HepG2 (cell line): Measurements from ENCODE around the gene DHRS9. TPM values are rescaled to one million over a fixed set of nuclear protein-coding genes. Genes with fewer than 3 reads are reported as not detected.

ENCODE experiments used
- ATAC-seq: fragments of 200-7000 bp; cut with Tn5 transposase; 3 replicates; pipeline ENCODE4 v1.9.1; 2020; ENCODE audit warnings: mild to moderate bottlenecking, moderate library complexity
- BruUV-seq: library from RNA; stranded (reverse); fragments of 400-500 nt; replicated peaks from 2 replicates; lab custom pipeline; 2021; lab: Mats Ljungman, UMichigan
- CTCF ChIA-PET: fragments of 300-600 bp; formaldehyde crosslinking; extraction: SDS; loops from one replicate; lab custom pipeline; 2021; ENCODE audit warnings: low total read pairs, inconsistent platforms, low intra/inter-chr PET ratio; lab: Yijun Ruan, JAX
- POLR2A ChIA-PET: fragments of 350-600 bp; sonication (Branson Sonifier 250); formaldehyde crosslinking; loops from one replicate; lab custom pipeline; 2020; ENCODE audit warnings: antibody characterized with exemption, inconsistent platforms; lab: Yijun Ruan, JAX
- DNase-seq: peaks from one replicate; pipeline ENCODE4 v3.0.0-alpha.2; 2015; ENCODE audit warnings: low spot score
- FAIRE-seq: peaks from 3 replicates; lab custom pipeline; 2011; peaks lifted over from hg19 to GRCh38; lab: Jason Lieb, UNC
- H2AFZ ChIP-seq: one replicate; pipeline ENCODE4 v1.6.1; 2011; ENCODE audit warnings: low read length, inconsistent platforms
- H3K27ac ChIP-seq: fragments of 300-600 bp; 3 replicates; pipeline ENCODE4 v1.8.0; 2011; ENCODE audit warnings: mixed run types, mild to moderate bottlenecking, mixed read lengths, low read length, inconsistent platforms; ENCODE audit not compliant: insufficient read depth; ENCODE audit errors: extremely low read length
- H3K27me3 ChIP-seq, 2 experiments: fragments of 200-600 bp in 1 of 2; 2 replicates in 1 of 2; 3 replicates in 1 of 2; pipeline versions ENCODE4 v1.6.0 to v1.8.0; 2011; ENCODE audit warnings: low read length in 2 of 2, mild to moderate bottlenecking in 2 of 2, moderate library complexity in 2 of 2, inconsistent platforms in 1 of 2; ENCODE audit not compliant: insufficient read depth in 2 of 2, control insufficient read depth in 1 of 2
- H3K36me3 ChIP-seq, 2 experiments: fragments of 200-600 bp in 1 of 2; replicated peaks in 1 of 2; 2 replicates in 1 of 2; 3 replicates in 1 of 2; pipeline versions ENCODE4 v1.5.1 to v1.8.0; 2011; ENCODE audit warnings: low read length in 2 of 2, inconsistent platforms in 1 of 2; ENCODE audit not compliant: insufficient read depth in 2 of 2, control insufficient read depth in 1 of 2
- H3K4me1 ChIP-seq: 2 replicates; pipeline ENCODE4 v1.5.1; 2012; ENCODE audit warnings: low read length, inconsistent platforms; ENCODE audit not compliant: insufficient read depth
- H3K4me2 ChIP-seq: 2 replicates; pipeline ENCODE4 v1.6.0; 2011; ENCODE audit warnings: low read depth, low read length, inconsistent platforms
- H3K4me3 ChIP-seq, 3 experiments: fragments of 200-600 bp in 1 of 3; sonication (generic), shearing (Covaris generic) in 1 of 3; replicated peaks in 1 of 3; 2 replicates each; pipeline ENCODE4 v1.5.1; 2011 to 2016; ENCODE audit warnings: low read length in 3 of 3, inconsistent platforms in 2 of 3, low read depth in 2 of 3, mild to moderate bottlenecking in 2 of 3, control low read depth in 1 of 3, mixed read lengths in 1 of 3; ENCODE audit not compliant: insufficient read depth in 1 of 3
- H3K79me2 ChIP-seq: one replicate; pipeline ENCODE4 v1.6.1; 2011; ENCODE audit warnings: low read length, inconsistent platforms; ENCODE audit not compliant: insufficient read depth
- H3K9ac ChIP-seq: 2 replicates; pipeline ENCODE4 v1.6.0; 2011; ENCODE audit warnings: mild to moderate bottlenecking, low read depth, low read length, inconsistent platforms; ENCODE audit not compliant: insufficient read depth
- H3K9me3 ChIP-seq: 2 replicates; pipeline ENCODE4 v1.5.1; 2012; ENCODE audit warnings: mild to moderate bottlenecking, low read length
- H4K20me1 ChIP-seq: 2 replicates; pipeline ENCODE4 v1.6.0; 2011; ENCODE audit warnings: inconsistent platforms, mild to moderate bottlenecking, low read length, moderate library complexity; ENCODE audit not compliant: insufficient read depth
- HOXA5 ChIP-seq: sonication (generic); formaldehyde crosslinking; IDR thresholded peaks from 2 replicates; pipeline ENCODE4 v1.4.0; 2020; ENCODE audit warnings: missing genetic modification reagents
- KLF9 ChIP-seq: IDR thresholded peaks from 2 replicates; pipeline ENCODE4 v1.6.1; 2016; ENCODE audit warnings: low read depth
- MTF1 ChIP-seq: sonication (generic); formaldehyde crosslinking; IDR thresholded peaks from 2 replicates; pipeline ENCODE4 v1.5.0; 2020; ENCODE audit warnings: missing genetic modification reagents
- SCMH1 ChIP-seq: sonication (generic); formaldehyde crosslinking; IDR thresholded peaks from 2 replicates; pipeline ENCODE4 v1.9.0; 2021; ENCODE audit warnings: missing genetic modification reagents, mild to moderate bottlenecking, borderline replicate concordance
- STAG1 ChIP-seq: sonication (generic); formaldehyde crosslinking; IDR thresholded peaks from 2 replicates; pipeline ENCODE4 v1.4.0; 2020; ENCODE audit warnings: missing genetic modification reagents
- ZNF160 ChIP-seq: sonication (generic); formaldehyde crosslinking; IDR thresholded peaks from 2 replicates; pipeline ENCODE4 v1.8.0; 2022; ENCODE audit warnings: mild to moderate bottlenecking, inconsistent platforms, missing genetic modification reagents
- ZNF607 ChIP-seq: sonication (generic); formaldehyde crosslinking; IDR thresholded peaks from 2 replicates; pipeline ENCODE4 v1.5.1; 2020; ENCODE audit warnings: missing genetic modification reagents, mild to moderate bottlenecking, borderline replicate concordance
- ZNF660 ChIP-seq: sonication (generic); formaldehyde crosslinking; IDR thresholded peaks from 2 replicates; pipeline ENCODE4 v1.5.1; 2020; ENCODE audit warnings: mild to moderate bottlenecking, low read depth, missing genetic modification reagents, borderline replicate concordance
- ZNF761 ChIP-seq: sonication (generic); formaldehyde crosslinking; conservative IDR thresholded peaks from 2 replicates; pipeline ENCODE4 v1.4.0; 2020; ENCODE audit warnings: mild to moderate bottlenecking, missing genetic modification reagents
- ZNF841 ChIP-seq: sonication (generic); formaldehyde crosslinking; IDR thresholded peaks from 2 replicates; pipeline ENCODE4 v1.8.1; 2023; ENCODE audit warnings: missing genetic modification reagents, borderline replicate concordance
- WGBS: methylation state at CpG from one replicate; pipeline ENCODE4 v1.1.6; 2017; ENCODE audit warnings: low lambda C conversion rate; 5-methylcytosine and 5-hydroxymethylcytosine counted together
- in situ Hi-C: cut with HindIII; loops from 2 replicates; pipeline ENCODE4 v1.10.0; 2017; ENCODE audit warnings: low pct_unique_long_range_greater_than_20kb; ENCODE audit not compliant: extremely low pct_ligation_motif_present
- intact Hi-C: fragments of 100-400 bp; cut with micrococcal nuclease; formaldehyde crosslinking; loops from one replicate; pipeline ENCODE4 v1.10.0; 2022; ENCODE audit not compliant: unreplicated experiment
- polyA plus RNA-seq, 8 experiments: library from polyadenylated mRNA; depleted of rRNA in 3 of 8; stranded (reverse) in 7 of 8; unstranded in 1 of 8; fragments of >200 nt; fragmentation: Illumina TruSeq in 4 of 8; extraction: Trizol in 4 of 8; gene quantifications; 2 replicates each; pipeline versions ENCODE4 v1.2.1 to v1.2.3, GENCODE V29; 2011 to 2016; ENCODE audit warnings: low read depth in 4 of 8, missing spikeins in 1 of 8, mixed read lengths in 1 of 8; ENCODE audit not compliant: insufficient read depth in 1 of 8
- total RNA-seq, 5 experiments: library from RNA; depleted of rRNA; stranded (reverse); fragments of >200 nt; fragmentation: Illumina TruSeq; extraction: Trizol; gene quantifications; 2 replicates each; pipeline ENCODE4 v1.2.3, GENCODE V29; 2016; ENCODE audit warnings: low read depth in 1 of 5
- TF ChIP-seq, protein P1 (sequence below): sonication (generic); formaldehyde crosslinking; IDR thresholded peaks from 2 replicates; pipeline ENCODE4 v1.4.0; 2020; ENCODE audit warnings: mild to moderate bottlenecking, missing genetic modification reagents

Gene DHRS9
- total and polyA plus RNA-seq, 2 of the 13 experiments (the other 11 are each of a cell fraction or from before 2014, with no cell fraction given): not detected

DNA sequence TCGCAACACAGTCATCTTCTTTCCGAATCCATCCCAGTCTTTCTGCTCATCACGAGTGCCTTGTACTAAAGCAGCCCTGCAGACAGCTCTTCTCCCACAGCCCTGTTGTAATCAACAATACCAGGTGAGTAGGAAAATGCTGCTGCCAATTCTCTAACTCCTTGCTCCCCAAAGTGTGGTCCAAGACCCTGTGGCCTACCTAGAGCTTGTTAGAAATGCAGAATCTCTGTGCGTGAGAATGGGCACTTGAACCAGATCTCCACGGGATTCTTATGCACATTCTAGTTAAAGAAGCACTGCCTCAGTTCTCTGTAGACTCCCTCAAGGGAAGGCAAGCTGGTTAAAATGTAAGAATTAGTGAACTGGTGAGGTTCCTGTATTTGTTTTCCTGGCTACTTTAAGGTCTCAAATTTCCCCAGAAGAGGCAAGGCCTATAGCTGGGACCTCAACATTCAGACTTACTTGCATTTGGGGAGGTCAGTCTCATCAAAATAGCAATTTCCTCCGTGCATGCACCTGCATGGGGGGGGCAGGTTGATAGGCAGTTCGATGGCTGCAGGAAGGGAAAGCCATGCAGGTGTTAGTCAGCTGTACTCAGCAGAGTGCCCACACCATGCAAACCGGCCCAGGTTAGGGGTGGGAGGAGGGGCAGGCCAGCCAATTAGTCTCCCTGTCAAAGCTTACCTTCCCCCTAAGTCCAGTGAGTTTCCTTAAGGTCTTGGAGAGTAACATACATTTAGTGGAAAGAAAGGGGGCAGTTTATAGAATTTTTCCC is 70.8 kb downstream of the DHRS9 start:
- no peak overlapping the region for H3K27ac ChIP-seq
- BruUV-seq: no TSS peak
- no peaks in the 10 kb centered on the region for H3K4me1 ChIP-seq
- no peak for DNase-seq
- no peak overlapping the region for H3K4me2 ChIP-seq
- WGBS: 20% methylated on average over 8 of the region's 8 CpGs
- H3K27me3 ChIP-seq: peaks cover 3 to 22% of the 10 kb centered on the region in 2 experiments; a peak in 4 of 5 replicates
- H2AFZ ChIP-seq: no peak overlapping the region
- H3K9ac ChIP-seq: no peak overlapping the region
- H3K4me3 ChIP-seq: no peak overlapping the region
- in situ Hi-C loops: loop anchor here (5.0 to 10.0 kb wide), 2 partner anchors 33 to 175 kb away; no protein-coding TSS in a partner anchor
- ATAC-seq: no peak
- CTCF ChIA-PET: interaction anchor here (2.7 kb wide), 1 partner anchor 30 kb away, joined by 32 read pairs; no protein-coding TSS in a partner anchor
- no peak for TF ChIP-seq ZNF841
- no peak for TF ChIP-seq HOXA5
- no peak for TF ChIP-seq ZNF607 (CRISPR knock-in tag)
- TF ChIP-seq, protein P1, sequence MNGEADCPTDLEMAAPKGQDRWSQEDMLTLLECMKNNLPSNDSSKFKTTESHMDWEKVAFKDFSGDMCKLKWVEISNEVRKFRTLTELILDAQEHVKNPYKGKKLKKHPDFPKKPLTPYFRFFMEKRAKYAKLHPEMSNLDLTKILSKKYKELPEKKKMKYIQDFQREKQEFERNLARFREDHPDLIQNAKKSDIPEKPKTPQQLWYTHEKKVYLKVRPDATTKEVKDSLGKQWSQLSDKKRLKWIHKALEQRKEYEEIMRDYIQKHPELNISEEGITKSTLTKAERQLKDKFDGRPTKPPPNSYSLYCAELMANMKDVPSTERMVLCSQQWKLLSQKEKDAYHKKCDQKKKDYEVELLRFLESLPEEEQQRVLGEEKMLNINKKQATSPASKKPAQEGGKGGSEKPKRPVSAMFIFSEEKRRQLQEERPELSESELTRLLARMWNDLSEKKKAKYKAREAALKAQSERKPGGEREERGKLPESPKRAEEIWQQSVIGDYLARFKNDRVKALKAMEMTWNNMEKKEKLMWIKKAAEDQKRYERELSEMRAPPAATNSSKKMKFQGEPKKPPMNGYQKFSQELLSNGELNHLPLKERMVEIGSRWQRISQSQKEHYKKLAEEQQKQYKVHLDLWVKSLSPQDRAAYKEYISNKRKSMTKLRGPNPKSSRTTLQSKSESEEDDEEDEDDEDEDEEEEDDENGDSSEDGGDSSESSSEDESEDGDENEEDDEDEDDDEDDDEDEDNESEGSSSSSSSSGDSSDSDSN (CRISPR knock-in tag): no peak
- TF ChIP-seq ZNF660 (CRISPR knock-in tag): no peak
- no peak for TF ChIP-seq MTF1
- no peak for TF ChIP-seq KLF9 (CRISPR knock-in tag)
- no peak for TF ChIP-seq ZNF160 (CRISPR knock-in tag)
- no peak for TF ChIP-seq SCMH1 (CRISPR knock-in tag)
- no peak for TF ChIP-seq STAG1 (CRISPR knock-in tag)
- TF ChIP-seq ZNF761 (CRISPR knock-in tag): no peak
- TF ChIP-seq, all 625 proteins: peak for 0
- intact Hi-C loops: loop anchor here (2.0 kb wide), 1 partner anchor 179 kb away; no protein-coding TSS in a partner anchor
- H3K36me3 ChIP-seq: no peaks in the 10 kb centered on the region
- no peaks in the 10 kb centered on the region for H3K79me2 ChIP-seq
- H3K9me3 ChIP-seq: no peaks in the 10 kb centered on the region
- no peaks in the 10 kb centered on the region for H4K20me1 ChIP-seq
- FAIRE-seq: no peak
- POLR2A ChIA-PET: no interaction called here
